Muscle of leg (tissue), 11 donors: ENCODE measurements around the gene TADA3. TPM values are rescaled to one million over a fixed set of nuclear protein-coding genes. Genes with fewer than 3 reads are reported as not detected.
A peak's percentile ranks its signal among the peaks of the same experiment; 100 is the strongest.

ENCODE experiments used
- DNase-seq: peaks from one replicate; pipeline ENCODE4 v3.0.0; 2013
- H3K27ac ChIP-seq: one replicate; pipeline ENCODE4 v1.5.1; 2013; ENCODE audit warnings: mild to moderate bottlenecking, low read length, control low read depth
- H3K27me3 ChIP-seq: one replicate; pipeline ENCODE4 v1.6.1; 2013; ENCODE audit warnings: low read length; ENCODE audit not compliant: control insufficient read depth, insufficient read depth
- H3K36me3 ChIP-seq: one replicate; pipeline ENCODE4 v1.6.1; 2013; ENCODE audit warnings: low read length; ENCODE audit not compliant: control insufficient read depth, insufficient read depth
- H3K4me1 ChIP-seq: one replicate; pipeline ENCODE4 v1.6.1; 2013; ENCODE audit warnings: low read length; ENCODE audit not compliant: control insufficient read depth, insufficient read depth
- H3K4me3 ChIP-seq: one replicate; pipeline ENCODE4 v1.5.1; 2013; ENCODE audit warnings: low read length, control low read depth
- H3K9me3 ChIP-seq: replicated peaks from 2 replicates; pipeline ENCODE4 v1.6.1; 2013; ENCODE audit warnings: low read depth, low read length; ENCODE audit not compliant: control insufficient read depth
- WGBS: methylation state at CpG from one replicate; pipeline ENCODE4 v1.1.5; 2013; ENCODE audit warnings: missing lambda C conversion rate; ENCODE audit not compliant: insufficient coverage; 5-methylcytosine and 5-hydroxymethylcytosine counted together
- polyA plus RNA-seq, 8 donors: library from polyadenylated mRNA; unstranded; fragments of 120-200 nt; gene quantifications; one replicate each; pipeline versions ENCODE4 v1.2.1 to v1.2.3, GENCODE V29; 2013; ENCODE audit warnings: inconsistent platforms in 1 of 8, low replicate concordance in 1 of 8; ENCODE audit not compliant: insufficient read length in 8 of 8, insufficient read depth in 1 of 8
- total RNA-seq: library from RNA; stranded (reverse); fragments of 120-200 nt; gene quantifications from one replicate; pipeline ENCODE4 v1.2.4, GENCODE V29; 2013

TADA3 gene
- total and polyA plus RNA-seq, 9 donors, result 41.3 to 64.2 (median 58.9) TPM

DNA sequence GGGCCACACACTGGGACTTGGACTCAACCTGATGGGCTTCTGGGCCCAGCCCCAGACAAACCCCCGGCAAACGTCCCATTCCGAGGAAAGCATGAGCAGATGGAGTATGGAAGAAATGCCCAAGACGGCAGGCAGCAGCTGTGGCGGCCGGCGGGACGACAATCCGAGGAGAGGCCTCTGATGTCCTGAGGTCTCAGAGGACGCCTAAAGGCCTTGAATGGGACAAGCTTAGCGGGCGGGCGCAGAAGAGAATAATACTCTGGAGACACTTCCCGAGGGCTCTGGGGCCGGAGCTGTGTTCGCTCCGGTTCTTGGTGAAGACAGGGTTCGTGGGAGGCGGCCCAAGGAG, 43.0 kb downstream of the TADA3 start:
- peaks cover 21% of the 10 kb centered on the region for H3K4me1 ChIP-seq
- H3K27ac ChIP-seq, result peak overlapping the region; percentile 98
- H3K27me3 ChIP-seq, result no peaks in the 10 kb centered on the region
- H3K9me3 ChIP-seq, result no peaks in the 10 kb centered on the region
- peak; percentile 72 for DNase-seq
- H3K4me3 ChIP-seq, result peak overlapping the region; percentile 75
- H3K36me3 ChIP-seq, result peaks cover 68% of the 10 kb centered on the region
- WGBS, result 2% methylated on average over 19 of the region's 19 CpGs

DNA sequence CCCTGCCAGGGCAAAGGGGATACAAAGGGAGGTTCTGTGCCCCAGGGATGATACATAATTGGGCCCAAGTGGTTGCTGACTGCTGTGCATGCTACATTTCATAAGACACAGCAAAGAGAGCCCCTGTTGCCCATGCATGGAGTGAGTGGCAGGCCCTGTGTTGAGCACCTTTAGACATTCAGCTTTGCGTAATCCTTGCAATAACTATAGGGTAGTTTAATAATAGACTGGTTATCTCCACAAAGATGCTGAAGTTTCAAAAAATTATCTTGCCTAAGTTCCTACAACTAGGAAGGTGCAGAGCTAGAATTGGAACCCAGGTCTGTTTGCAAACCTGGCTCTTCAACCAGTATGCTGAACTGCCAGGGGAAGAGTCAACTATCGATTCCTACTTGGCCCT, 44.2 kb downstream of the TADA3 start:
- Histone ChIP-seq H3K9me3 (no peaks in the 10 kb centered on the region), H3K36me3 (peaks cover 73% of the 10 kb centered on the region), H3K27ac (no peak overlapping the region), H3K4me1 (peaks cover 21% of the 10 kb centered on the region), H3K27me3 (no peaks in the 10 kb centered on the region), H3K4me3 (no peak overlapping the region)
- DNase-seq, result no peak
- WGBS, result 89% methylated on average over 1 of the region's 2 CpGs

DNA sequence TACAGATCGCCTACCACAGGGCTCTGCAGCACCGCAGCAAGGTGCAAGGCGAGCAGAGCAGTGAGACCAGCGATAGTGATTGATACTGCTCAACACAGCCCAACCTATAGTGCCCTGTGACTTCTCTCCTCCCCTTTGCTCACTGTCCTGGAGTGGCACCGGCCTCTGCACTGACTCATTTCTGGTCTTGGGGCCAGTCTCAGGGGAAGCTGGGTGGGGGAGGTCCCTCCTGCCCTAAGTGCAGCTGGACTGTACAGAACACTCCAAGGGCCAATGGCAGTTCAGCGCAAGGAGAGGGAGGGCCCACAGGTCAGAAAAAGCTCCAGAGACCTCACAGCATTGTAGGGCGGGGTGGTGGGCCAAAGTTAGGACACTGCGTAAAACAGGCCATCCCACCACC, 45.0 kb downstream of the TADA3 start:
- Histone ChIP-seq H3K9me3 (no peaks in the 10 kb centered on the region), H3K27ac (no peak overlapping the region), H3K36me3 (peaks cover 74% of the 10 kb centered on the region), H3K4me3 (no peak overlapping the region), H3K27me3 (no peaks in the 10 kb centered on the region), H3K4me1 (peaks cover 21% of the 10 kb centered on the region)
- 90% methylated on average over 4 of the region's 8 CpGs for WGBS
- no peak for DNase-seq

DNA sequence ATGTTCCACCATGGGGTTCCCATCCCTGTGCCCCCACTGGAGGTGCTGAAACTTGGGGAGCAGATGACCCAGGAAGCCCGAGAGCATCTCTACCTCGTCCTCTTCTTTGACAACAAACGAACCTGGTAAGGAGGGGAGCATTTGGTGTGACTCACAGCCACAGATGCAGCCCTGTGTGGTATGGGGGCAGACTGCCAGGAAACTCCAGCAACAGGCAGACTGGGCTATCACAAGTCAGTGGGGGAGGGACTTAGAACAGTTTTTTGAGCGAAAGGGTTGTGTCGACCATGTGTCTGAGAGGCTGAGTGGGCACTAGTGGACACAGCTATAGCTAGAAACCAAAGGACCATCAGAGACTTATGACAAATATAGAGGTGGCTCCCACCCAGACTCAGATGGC, 45.9 kb downstream of the TADA3 start:
- H3K9me3 ChIP-seq, result no peaks in the 10 kb centered on the region
- peaks cover 17% of the 10 kb centered on the region for H3K4me1 ChIP-seq
- H3K27ac ChIP-seq, result no peak overlapping the region
- no peak for DNase-seq
- H3K4me3 ChIP-seq, result no peak overlapping the region
- H3K27me3 ChIP-seq, result no peaks in the 10 kb centered on the region
- peaks cover 74% of the 10 kb centered on the region for H3K36me3 ChIP-seq
- WGBS, result 86% methylated on average over 1 of the region's 5 CpGs

DNA sequence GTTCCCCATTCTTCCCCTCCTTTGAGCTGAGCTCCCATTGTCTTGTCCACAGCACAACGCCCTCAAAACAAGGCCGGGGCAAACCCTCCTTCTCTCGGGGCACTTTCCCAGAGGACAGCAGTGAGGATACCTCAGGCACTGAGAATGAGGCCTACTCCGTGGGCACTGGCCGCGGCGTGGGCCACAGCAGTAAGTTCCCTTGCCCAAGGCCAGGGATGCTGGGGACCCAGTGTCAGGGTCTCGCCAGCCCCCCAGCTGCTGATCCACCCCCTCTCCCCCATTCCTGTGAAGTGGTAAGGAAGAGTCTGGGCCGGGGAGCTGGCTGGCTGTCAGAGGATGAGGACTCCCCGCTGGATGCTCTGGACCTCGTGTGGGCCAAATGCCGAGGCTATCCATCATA, 46.8 kb downstream of the TADA3 start:
- H3K27me3 ChIP-seq, result no peaks in the 10 kb centered on the region
- no peak overlapping the region for H3K27ac ChIP-seq
- H3K36me3 ChIP-seq, result peaks cover 80% of the 10 kb centered on the region
- WGBS, result 100% methylated on average over 1 of the region's 12 CpGs
- no peaks in the 10 kb centered on the region for H3K9me3 ChIP-seq
- no peak for DNase-seq
- peaks cover 10% of the 10 kb centered on the region for H3K4me1 ChIP-seq
- no peak overlapping the region for H3K4me3 ChIP-seq

DNA sequence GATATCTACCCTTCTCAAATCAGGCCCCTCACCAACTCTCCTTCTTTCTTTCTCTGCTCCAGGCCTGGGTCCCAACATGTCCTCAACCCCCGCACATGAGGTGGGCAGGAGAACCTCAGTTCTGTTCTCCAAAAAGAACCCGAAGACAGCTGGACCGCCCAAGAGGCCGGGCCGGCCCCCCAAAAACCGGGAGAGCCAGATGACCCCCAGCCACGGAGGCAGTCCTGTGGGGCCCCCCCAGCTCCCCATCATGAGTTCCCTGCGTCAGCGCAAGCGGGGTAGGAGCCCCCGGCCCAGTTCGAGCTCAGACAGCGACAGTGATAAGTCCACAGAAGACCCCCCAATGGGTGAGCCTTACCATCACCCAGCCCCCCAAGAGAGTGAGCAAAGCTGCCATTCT, 48.1 kb downstream of the TADA3 start:
- Histone ChIP-seq H3K9me3 (no peaks in the 10 kb centered on the region), H3K4me1 (peaks cover 3% of the 10 kb centered on the region), H3K27ac (no peak overlapping the region), H3K27me3 (no peaks in the 10 kb centered on the region), H3K36me3 (peaks cover 94% of the 10 kb centered on the region), H3K4me3 (no peak overlapping the region)
- DNase-seq, result no peak
- 95% methylated on average over 4 of the region's 13 CpGs for WGBS

DNA sequence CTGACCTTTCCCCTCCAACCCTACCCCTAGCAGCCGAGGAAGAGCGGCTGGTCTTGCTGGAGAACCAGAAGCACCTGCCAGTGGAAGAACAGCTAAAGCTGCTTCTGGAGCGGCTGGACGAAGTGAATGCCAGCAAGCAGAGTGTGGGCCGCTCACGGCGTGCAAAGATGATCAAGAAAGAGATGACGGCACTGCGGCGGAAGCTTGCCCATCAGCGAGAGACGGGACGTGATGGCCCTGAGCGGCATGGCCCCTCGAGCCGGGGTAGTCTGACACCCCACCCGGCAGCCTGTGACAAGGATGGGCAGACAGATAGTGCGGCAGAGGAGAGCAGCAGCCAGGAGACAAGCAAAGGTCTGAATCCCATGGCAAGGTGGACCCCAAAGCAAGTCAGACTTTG, 48.7 kb downstream of the TADA3 start:
- no peak overlapping the region for H3K27ac ChIP-seq
- H3K27me3 ChIP-seq, result no peaks in the 10 kb centered on the region
- H3K4me1 ChIP-seq, result no peaks in the 10 kb centered on the region
- 95% methylated on average over 18 of the region's 18 CpGs for WGBS
- no peak for DNase-seq
- H3K36me3 ChIP-seq, result peaks cover 99% of the 10 kb centered on the region
- H3K9me3 ChIP-seq, result no peaks in the 10 kb centered on the region
- H3K4me3 ChIP-seq, result no peak overlapping the region

DNA sequence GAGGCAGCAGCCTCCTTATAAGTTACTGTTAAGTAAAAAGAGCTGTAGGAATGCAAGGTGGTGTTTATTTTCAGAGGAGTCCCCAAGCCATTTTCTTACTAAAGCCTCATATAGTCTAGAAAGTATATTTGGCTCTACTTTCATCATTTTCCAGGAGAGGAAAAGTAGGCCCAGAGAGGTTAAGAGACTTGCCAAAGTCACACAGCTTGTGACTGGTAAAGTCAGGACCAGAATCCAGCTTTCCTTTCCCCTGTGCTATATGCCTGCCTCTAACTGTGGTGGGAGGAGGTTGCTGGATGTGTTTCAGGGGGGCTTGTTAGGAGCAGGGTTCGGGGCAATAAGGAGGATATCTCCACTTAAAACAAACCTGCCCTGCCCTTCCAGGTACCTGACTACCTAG, 49.7 kb downstream of the TADA3 start:
- Histone ChIP-seq H3K27ac (no peak overlapping the region), H3K4me3 (no peak overlapping the region), H3K4me1 (no peaks in the 10 kb centered on the region), H3K36me3 (peaks cover 97% of the 10 kb centered on the region), H3K27me3 (no peaks in the 10 kb centered on the region), H3K9me3 (no peaks in the 10 kb centered on the region)
- no peak for DNase-seq
- no CpG with 5 or more reads among the region's 1 CpG for WGBS

DNA sequence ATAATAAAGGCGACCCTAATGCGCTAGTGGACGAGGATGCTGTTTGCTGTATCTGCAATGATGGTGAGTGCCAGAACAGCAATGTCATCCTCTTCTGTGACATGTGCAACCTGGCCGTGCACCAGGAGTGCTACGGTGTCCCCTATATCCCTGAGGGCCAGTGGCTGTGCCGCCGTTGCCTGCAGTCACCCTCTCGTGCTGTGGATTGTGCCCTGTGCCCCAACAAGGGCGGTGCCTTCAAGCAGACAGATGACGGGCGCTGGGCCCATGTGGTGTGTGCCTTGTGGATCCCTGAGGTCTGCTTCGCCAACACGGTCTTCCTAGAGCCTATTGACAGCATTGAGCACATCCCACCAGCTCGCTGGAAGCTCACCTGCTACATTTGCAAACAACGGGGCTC, 53.1 kb downstream of the TADA3 start:
- Histone ChIP-seq H3K27ac (no peak overlapping the region), H3K4me1 (no peaks in the 10 kb centered on the region), H3K4me3 (no peak overlapping the region), H3K27me3 (no peaks in the 10 kb centered on the region), H3K36me3 (peaks cover 89% of the 10 kb centered on the region), H3K9me3 (no peaks in the 10 kb centered on the region)
- WGBS, result 91% methylated on average over 15 of the region's 15 CpGs
- DNase-seq, result no peak

DNA sequence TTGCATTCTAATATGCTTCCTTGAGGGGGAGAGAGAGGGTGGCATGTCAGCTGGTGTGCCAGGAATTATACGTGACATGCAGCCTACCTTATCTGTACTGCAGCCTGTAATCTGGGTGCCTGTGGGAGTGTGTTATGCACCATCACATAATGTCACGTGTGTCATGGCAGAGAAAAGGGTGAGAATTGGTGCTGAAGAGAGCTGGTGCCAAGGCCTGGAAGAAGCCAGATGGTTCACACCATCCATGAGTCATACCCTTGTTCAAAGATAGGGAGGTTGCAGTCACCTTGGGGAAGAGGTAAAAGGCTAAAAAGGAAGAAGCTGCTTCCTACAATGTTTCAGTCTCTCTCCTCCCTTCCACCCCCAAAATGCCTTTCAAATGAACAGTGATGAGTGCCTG, 55.4 kb downstream of the TADA3 start:
- 100% methylated on average over 1 of the region's 2 CpGs for WGBS
- peaks cover 73% of the 10 kb centered on the region for H3K36me3 ChIP-seq
- DNase-seq, result no peak
- peaks cover 14% of the 10 kb centered on the region for H3K4me1 ChIP-seq
- H3K4me3 ChIP-seq, result no peak overlapping the region
- H3K9me3 ChIP-seq, result no peaks in the 10 kb centered on the region
- no peaks in the 10 kb centered on the region for H3K27me3 ChIP-seq
- no peak overlapping the region for H3K27ac ChIP-seq

DNA sequence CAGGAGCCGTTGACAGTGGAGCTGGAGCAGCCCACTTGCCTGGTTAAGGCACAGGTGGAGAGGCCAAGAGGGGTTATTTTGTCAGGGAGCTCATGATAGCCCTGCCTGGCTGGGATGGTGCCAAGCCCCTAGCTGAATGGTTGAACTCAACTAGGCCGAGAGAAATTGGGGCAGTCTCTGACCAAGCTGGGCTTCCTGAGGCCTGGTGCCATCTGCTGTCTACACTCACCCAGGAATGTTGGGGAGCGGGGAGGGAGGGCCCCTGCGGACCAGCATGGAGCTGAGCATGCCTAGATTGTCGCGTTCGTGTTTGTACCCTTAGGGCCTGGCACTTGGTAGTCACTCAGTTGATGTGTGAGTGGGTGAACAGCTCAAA, 59.5 kb downstream of the TADA3 start:
- no peak overlapping the region for H3K27ac ChIP-seq
- peak overlapping the region; percentile 77 for H3K4me3 ChIP-seq
- peaks cover 19% of the 10 kb centered on the region for H3K4me1 ChIP-seq
- peaks cover 34% of the 10 kb centered on the region for H3K36me3 ChIP-seq
- no peak for DNase-seq
- H3K9me3 ChIP-seq, result no peaks in the 10 kb centered on the region
- no peaks in the 10 kb centered on the region for H3K27me3 ChIP-seq
- WGBS, result 34% methylated on average over 3 of the region's 7 CpGs
